KOPT-K1 (cell line): ENCODE data around the gene SLC44A5.
"Not testable (repeated sequence)": the region's sequence is repeated elsewhere in the genome, so short reads cannot be mapped to it uniquely, and the experiment has no call there.

Experiments used
- H3K27ac ChIP-seq: fragments of 200-600 bp; sonication (generic); 2 replicates; pipeline ENCODE4 v1.5.1; 2016; ENCODE audit warnings: antibody characterized with exemption, mild to moderate bottlenecking, low read depth, low read length; ENCODE audit not compliant: poor library complexity, severe bottlenecking
- H3K36me3 ChIP-seq: fragments of 200-600 bp; sonication (generic); 2 replicates; pipeline ENCODE4 v1.5.1; 2017; ENCODE audit warnings: antibody characterized with exemption, mild to moderate bottlenecking, low read length, moderate library complexity; ENCODE audit not compliant: insufficient read depth
- H3K9me3 ChIP-seq: fragments of 200-600 bp; sonication (generic); 2 replicates; pipeline ENCODE4 v1.5.1; 2017; ENCODE audit warnings: antibody characterized with exemption, low read length, mild to moderate bottlenecking; ENCODE audit not compliant: insufficient read depth, poor library complexity, severe bottlenecking

The SLC44A5 gene

DNA sequence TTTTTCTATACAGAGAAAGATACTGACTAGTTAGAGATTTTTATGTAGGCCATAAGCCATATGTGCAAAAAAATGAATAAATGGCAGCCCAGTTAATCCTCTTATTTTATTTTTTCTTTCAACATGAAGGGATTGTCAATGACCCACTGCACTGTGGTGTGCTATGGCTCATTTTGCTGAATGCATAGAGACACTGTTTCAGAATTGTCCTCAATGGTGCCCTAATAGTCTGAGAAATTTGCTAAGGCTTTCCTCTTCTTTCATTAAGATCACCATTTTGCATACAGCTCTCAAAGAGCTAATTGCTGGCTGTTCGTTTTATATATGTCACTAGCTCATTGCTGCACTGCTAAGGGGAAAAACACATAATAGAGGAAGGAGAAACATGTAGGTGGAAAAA, 189.5 kb downstream of the SLC44A5 start:
- H3K9me3 ChIP-seq = no peaks in the 10 kb centered on the region
- H3K27ac ChIP-seq = no peak overlapping the region
- no peaks in the 10 kb centered on the region for H3K36me3 ChIP-seq

DNA sequence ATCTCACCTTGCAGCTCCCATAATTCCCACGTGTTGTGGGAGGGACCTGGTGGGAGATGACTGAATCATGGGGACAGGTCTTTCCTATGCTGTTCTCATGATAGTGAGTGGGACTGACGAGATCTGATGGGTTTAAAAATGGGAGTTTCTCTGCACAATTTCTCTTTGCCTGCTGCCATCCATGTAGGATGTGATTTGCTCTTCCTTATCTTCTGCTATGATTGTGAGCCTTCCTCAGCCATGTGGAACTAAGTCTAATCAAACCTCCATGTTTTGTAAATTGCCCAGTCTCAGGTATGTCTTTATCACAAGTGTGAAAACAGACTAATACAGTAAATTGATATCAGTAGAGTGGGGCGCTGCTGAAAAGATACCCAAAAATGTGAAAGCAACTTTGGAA, 195.7 kb downstream of the SLC44A5 start:
- no peaks in the 10 kb centered on the region for H3K9me3 ChIP-seq
- H3K36me3 ChIP-seq = no peaks in the 10 kb centered on the region
- H3K27ac ChIP-seq = no peak overlapping the region

DNA sequence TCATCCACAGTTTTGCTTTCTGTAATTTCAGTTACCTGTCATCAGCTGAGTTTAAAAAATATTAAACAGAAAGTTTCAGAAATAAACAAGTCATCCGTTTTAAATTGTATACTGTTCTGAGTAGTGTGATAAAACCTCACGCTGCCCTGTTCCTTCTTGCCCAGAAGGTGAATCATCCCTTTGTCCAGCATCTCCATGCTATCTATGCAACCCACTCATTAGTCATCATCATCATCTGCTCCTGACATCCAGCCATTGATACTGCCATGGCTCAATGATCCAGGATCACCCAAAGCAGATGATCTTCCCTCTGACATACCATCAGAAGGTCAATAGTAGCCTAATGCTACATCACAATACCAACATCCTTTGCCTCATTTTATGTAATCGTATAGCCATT, 198.3 kb downstream of the SLC44A5 start:
- H3K27ac ChIP-seq = no peak overlapping the region
- H3K9me3 ChIP-seq = no peaks in the 10 kb centered on the region
- no peaks in the 10 kb centered on the region for H3K36me3 ChIP-seq

DNA sequence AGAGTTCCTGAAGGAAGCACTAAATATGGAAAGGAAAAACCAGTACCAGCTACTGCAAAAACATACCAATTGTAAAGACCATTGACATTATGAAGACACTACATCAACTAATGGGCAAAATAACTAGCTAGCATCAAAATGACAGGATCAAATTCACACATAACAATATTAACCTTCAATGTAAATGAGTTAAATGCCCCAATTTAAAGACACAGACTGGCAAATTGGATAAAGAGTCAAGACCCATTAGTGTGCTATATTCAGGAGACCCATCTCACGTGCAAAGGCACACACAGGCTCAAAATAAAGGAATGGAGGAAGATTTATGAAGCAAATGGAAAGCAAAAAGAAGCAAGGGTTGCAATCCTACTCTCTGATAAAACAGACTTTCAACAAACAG, 206.2 kb downstream of the SLC44A5 start:
- not testable (repeated sequence) for H3K9me3 ChIP-seq, H3K36me3 ChIP-seq, H3K27ac ChIP-seq

DNA sequence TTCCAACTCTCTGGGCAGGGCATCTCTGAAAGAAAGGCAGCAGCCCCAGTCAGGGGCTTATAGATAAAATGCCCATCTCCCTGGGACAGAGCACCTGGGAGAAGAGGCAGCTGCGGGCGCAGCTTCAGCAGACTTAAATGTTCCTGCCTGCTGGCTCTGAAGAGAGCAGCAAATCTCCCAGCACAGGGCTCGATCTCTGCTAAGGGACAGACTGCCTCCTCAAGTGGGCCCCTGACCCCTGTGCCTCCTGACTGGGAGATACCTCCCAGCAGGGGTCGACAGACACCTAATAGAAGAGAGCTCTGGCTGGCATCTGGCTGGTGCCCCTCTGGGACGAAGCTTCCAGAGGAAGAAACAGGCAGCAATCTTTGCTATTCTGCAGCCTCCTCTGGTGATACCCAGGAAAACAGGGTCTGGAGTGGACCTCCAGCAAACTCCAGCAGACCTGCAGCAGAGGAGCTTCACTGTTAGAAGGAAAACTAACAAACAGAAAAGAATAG, 207.7 kb downstream of the SLC44A5 start:
- H3K36me3 ChIP-seq, H3K27ac ChIP-seq, H3K9me3 ChIP-seq: not testable (repeated sequence)

DNA sequence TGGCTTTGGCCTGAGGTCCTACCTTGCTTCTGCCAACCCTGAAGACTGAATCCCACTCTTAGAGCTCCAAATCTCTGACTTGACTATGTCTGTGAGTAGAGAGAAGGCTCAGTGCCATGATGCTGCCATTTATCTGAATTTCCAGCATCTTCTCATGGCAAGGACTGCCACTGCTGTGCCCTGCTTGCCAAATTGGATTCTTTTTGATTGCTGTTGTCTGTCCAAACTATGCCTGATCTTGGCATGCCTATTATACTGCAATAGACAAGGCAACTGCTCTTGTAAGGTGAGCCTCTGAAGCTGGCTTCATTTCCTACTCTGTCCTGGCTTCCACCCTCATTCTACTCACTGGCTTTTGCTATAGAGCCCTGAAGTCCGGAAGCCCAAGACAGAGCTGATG, 210.2 kb downstream of the SLC44A5 start:
- Histone ChIP-seq H3K27ac (no peak overlapping the region), H3K9me3 (no peaks in the 10 kb centered on the region), H3K36me3 (no peaks in the 10 kb centered on the region)

DNA sequence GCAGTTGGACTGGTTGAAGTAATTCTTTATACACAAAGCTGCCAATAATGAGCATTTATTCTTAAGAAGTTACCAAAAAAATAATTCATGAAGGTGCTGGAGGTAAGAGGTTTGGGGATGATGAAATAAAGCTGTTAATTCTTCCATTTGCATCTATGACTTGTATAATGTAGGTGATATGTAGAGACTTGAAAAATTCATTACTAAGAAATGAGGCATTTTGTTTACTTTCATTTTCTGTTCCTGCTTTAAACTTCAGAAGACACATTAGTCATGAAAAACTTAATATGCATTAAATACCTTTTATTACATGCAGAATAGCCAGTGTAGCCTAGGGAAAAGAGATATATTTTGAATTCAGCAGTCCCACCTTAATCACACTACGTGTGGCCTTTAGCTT, 214.2 kb downstream of the SLC44A5 start:
- no peaks in the 10 kb centered on the region for H3K9me3 ChIP-seq
- no peak overlapping the region for H3K27ac ChIP-seq
- H3K36me3 ChIP-seq = no peaks in the 10 kb centered on the region

DNA sequence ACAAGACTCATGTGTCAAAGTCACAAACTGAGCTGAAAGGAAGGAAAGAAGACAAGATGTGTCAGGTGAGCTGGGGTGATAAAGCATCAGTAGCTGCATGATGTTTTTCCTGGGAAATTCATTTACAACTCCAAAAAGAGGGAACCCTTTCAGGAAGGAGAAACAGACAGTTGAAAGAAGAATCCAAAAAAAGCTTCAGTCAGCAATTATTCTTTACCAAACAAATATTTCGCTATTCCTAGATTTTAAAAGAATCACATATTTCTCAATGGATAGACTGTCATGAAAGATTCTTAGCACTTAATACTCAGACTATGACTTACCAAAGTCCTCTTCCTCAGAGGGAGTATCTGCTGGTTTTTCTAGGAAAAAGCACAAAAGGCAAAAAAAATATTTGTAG, 214.7 kb downstream of the SLC44A5 start:
- Histone ChIP-seq H3K9me3 (no peaks in the 10 kb centered on the region), H3K27ac (no peak overlapping the region), H3K36me3 (no peaks in the 10 kb centered on the region)

DNA sequence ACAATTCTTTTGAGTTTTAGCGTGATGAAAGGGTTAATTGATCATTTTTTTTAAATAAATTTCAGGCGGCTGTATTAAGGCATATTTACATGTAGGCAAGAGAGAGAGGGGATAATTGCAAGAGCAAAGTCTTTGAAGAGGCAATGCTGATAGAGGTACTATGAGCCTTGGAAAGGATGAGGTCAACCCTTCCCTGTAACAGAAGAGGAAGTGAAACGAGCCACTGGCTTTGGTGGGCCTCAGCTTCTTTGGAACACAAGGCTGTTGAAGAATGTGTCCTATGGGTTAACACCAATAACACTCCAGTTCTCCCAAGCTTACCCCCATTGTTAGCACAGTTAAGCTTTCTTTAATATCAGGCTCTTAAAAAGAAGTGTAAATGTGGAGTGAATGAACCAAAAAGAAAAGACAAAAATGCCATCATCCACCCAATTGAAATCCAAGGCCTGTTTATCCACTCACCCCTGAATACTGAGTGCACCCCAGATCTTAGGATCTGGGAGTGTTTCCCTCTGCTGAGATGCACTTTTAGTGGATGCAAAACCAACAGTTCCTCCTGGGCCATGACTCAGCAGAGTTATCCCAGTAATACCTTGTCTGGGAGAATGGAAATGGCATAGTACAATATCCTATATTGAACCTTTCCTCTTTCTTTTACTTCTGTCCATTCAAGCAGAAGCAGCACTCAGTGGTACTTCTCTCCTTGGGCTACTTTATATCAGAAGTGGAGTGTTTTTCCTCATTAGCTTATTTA, 216.4 kb downstream of the SLC44A5 start:
- Histone ChIP-seq H3K9me3 (no peaks in the 10 kb centered on the region), H3K27ac (no peak overlapping the region), H3K36me3 (no peaks in the 10 kb centered on the region)

DNA sequence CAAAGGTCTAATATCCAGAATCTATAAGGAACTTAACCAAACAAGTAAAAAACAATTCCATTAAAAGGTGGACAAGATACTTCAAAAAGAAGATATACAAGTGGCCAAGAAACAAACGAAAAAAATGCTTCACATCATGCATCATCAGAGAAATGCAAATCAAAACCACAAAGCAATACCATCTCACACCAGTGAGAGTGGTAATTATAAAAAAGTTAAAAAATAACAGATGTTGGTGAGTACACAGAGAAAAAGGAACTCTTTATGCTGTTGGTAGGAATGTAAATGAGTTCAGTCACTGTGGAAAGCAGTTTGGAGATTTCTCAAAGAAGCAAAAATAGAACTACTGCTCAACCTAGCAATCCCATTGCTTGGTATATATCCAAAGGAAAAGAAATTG, 218.6 kb downstream of the SLC44A5 start:
- no peaks in the 10 kb centered on the region for H3K9me3 ChIP-seq
- H3K36me3 ChIP-seq = no peaks in the 10 kb centered on the region
- H3K27ac ChIP-seq = no peak overlapping the region

DNA sequence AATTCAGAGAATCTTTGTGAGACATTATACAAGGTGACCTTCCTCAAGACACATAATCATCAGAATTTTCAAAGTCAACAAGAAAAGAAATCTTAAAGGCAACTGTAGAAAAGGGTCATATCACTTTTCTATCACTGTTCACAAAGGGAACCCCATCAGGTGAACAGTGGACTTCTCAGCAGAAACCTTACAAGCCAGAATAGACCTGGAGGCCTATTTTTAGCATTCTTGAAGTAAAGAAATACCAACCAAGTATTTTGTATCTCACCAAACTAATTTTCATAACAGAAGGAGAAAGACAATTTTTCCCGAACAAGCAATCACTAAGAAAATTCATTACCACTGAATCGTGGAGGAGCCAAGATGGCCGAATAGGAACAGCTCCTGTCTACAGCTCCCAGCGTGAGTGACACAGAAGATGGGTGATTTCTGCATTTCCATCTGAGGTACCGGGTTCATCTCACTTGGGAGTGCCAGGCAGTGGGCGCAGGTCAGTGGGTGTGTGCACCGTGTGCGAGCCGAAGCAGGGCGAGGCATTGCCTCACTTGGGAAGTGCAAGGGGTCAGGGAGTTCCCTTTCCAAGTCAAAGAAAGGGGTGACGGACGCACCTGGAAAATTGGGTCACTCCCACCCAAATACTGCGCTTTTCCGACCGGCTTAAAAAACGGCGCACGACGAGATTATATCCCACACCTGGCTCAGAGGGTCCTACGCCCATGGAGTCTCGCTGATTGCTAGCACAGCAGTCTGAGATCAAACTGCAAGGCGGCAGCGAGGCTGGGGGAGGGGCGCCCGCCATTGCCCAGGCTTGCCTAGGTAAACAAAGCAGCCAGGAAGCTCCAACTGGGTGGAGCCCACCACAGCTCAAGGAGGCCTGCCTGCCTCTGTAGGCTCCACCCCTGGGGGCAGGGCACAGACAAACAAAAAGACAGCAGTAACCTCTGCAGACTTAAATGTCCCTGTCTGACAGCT, 235.2 kb downstream of the SLC44A5 start:
- H3K9me3 ChIP-seq, H3K36me3 ChIP-seq, H3K27ac ChIP-seq: not testable (repeated sequence)

DNA sequence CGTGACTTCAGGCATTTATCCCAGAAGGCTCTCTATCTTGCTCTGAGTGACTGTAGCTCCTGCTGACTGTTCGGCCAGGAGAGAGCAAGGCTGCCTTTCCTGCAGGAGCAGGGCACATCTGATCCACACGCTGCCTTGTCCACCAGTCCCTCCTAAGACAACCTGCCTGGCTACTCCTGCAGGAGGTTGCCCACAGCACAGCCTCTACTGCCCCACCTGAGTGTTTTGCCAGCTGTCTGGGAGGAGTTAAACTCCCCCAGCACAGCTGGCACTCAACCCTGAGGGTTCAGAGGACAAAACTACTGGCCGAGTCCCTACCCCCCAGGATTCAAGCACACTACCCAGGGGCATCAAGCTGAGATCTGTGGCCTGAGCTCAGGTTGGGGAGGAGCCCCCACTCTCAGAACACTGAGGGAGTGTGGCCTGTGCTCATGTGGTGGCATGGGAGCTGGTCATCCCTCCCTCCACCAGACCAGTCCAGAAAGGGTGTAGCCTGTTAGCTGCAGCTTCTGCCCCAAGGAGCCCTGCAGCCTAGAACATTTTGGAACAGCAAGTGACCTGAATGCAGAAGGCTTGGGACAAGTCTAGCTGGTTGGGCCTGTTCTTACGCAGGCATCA, 237.3 kb downstream of the SLC44A5 start:
- Histone ChIP-seq H3K27ac (no peak overlapping the region), H3K9me3 (no peaks in the 10 kb centered on the region), H3K36me3 (no peaks in the 10 kb centered on the region)

DNA sequence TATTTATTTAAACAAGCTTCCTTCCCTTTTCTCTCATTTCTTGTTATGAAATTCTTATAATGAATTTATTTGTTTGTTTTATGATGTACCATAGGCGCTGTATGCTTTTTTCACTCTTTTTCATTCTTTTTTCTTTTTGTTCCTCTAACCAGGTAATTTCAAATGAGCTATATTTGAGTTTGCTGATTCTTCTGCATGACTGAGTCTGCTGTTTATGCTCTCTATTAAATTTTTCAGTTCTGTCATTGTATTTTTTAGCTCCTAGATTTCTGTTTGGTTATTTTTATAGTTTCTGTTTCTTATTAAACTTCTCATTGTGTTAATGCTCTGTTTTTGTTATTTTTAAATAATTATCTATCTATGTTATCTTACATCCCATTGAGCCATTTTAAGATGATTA, 244.3 kb downstream of the SLC44A5 start:
- Histone ChIP-seq H3K36me3 (no peaks in the 10 kb centered on the region), H3K9me3 (peaks cover 11% of the 10 kb centered on the region), H3K27ac (no peak overlapping the region)

DNA sequence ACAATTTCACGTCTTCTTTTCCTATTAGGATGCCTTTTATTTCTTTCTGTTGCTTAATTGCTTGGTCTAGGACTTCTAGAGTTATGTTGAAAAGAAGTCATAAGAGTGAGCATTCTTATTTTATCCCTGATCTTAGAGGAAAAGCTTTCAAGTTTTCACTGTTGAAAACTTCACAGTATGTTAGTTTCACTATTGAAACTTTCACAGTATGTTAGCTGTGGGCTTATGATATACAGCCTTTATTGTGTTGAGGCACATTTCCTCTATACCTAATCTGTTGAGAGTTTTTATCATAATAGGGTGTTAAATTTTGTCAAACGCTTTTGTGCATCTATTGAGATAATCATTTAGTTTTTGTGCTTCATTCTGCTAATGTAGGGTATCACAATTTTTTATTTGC, 249.7 kb downstream of the SLC44A5 start:
- no peaks in the 10 kb centered on the region for H3K9me3 ChIP-seq

DNA sequence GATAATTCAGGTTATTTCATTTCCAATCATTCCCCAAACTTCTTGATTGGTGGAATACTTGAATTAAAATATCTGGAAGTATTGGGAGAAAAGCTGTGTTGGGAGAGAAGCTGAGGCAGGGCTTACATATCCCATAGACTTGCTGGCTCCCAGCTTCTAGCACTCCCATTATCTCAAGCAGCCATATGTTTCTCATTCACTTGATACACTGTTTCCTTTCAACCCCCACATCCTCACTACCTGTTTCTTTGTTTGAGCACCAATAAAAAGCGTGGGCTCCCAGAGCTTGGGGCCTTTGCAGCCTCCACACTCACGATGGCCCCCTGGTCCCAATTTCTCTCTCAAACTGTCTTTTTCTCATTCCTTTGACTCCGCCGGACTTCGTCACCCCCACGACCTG, 256.6 kb downstream of the SLC44A5 start:
- H3K9me3 ChIP-seq, H3K36me3 ChIP-seq, H3K27ac ChIP-seq: not testable (repeated sequence)

More for the DNA sequence above, 249.7 kb downstream of the SLC44A5 start:
- Histone ChIP-seq H3K36me3 (no peaks in the 10 kb centered on the region), H3K27ac (no peak overlapping the region)
